SU-DHL-6 (cell line): ENCODE results near the gene CAP2.

Experiments used
- H2AFZ ChIP-seq: fragments of 200-600 bp; sonication (generic); 2 replicates; pipeline ENCODE4 v1.6.1; 2014; ENCODE audit warnings: low read depth, mild to moderate bottlenecking, moderate library complexity, mixed read lengths, antibody characterized with exemption, low read length; ENCODE audit not compliant: severe bottlenecking
- H3F3A ChIP-seq: fragments of 200-600 bp; shearing (Covaris generic); 2 replicates; pipeline ENCODE4 v1.6.0; 2016; ENCODE audit warnings: antibody characterized with exemption, mild to moderate bottlenecking; ENCODE audit not compliant: insufficient read depth
- H3K27ac ChIP-seq: fragments of 200-600 bp; sonication (generic); 2 replicates; pipeline ENCODE4 v1.5.1; 2016; ENCODE audit warnings: low read depth, mild to moderate bottlenecking, low read length, moderate library complexity, mixed read lengths
- H3K27me3 ChIP-seq: fragments of 200-600 bp; sonication (generic), shearing (Covaris generic); 2 replicates; pipeline ENCODE4 v1.6.0; 2014; ENCODE audit warnings: mild to moderate bottlenecking, low read length
- H3K36me3 ChIP-seq: fragments of 200-600 bp; sonication (generic); 2 replicates; pipeline ENCODE4 v1.6.1; 2014; ENCODE audit warnings: mild to moderate bottlenecking, low read length, mixed read lengths
- H3K4me2 ChIP-seq: fragments of 300-600, 200-600 bp; shearing (Covaris generic), sonication (generic); 2 replicates; pipeline ENCODE4 v1.6.0; 2014; ENCODE audit warnings: low read length, low read depth, mild to moderate bottlenecking; ENCODE audit not compliant: poor library complexity, severe bottlenecking
- H3K4me3 ChIP-seq: fragments of 200-600 bp; sonication (generic); 2 replicates; pipeline ENCODE4 v1.5.1; 2014; ENCODE audit warnings: antibody characterized with exemption, low read length, mild to moderate bottlenecking, mixed read lengths; ENCODE audit not compliant: insufficient read depth, poor library complexity, severe bottlenecking
- H3K79me2 ChIP-seq: fragments of 200-600 bp; sonication (generic); 2 replicates; pipeline ENCODE4 v1.6.1; 2014; ENCODE audit warnings: mild to moderate bottlenecking, low read length, moderate library complexity; ENCODE audit not compliant: insufficient read depth
- H3K9ac ChIP-seq: fragments of 200-600 bp; sonication (generic); 2 replicates; pipeline ENCODE4 v1.7.0; 2014; ENCODE audit warnings: mild to moderate bottlenecking, low read length
- H3K9me2 ChIP-seq: fragments of 200-600 bp; sonication (generic); replicated peaks from 2 replicates; pipeline ENCODE4 v1.6.1; 2014; ENCODE audit warnings: low read length; ENCODE audit not compliant: insufficient read depth
- H3K9me3 ChIP-seq: fragments of 200-600 bp; sonication (generic); 2 replicates; pipeline ENCODE4 v1.6.1; 2014; ENCODE audit warnings: low read length, mixed read lengths; ENCODE audit not compliant: insufficient read depth
- H4K20me1 ChIP-seq: fragments of 200-600 bp; sonication (generic); 2 replicates; pipeline ENCODE4 v1.6.1; 2014; ENCODE audit warnings: low read depth, mild to moderate bottlenecking, antibody characterized with exemption, low read length, moderate library complexity, mixed read lengths
- EZH2phosphoT487 ChIP-seq: fragments of 200-600 bp; sonication (generic), shearing (Covaris generic); conservative IDR thresholded peaks from 2 replicates; pipeline ENCODE4 v1.6.1; 2018; ENCODE audit warnings: mild to moderate bottlenecking, antibody characterized with exemption, low read length, moderate library complexity, mixed read lengths
- TF ChIP-seq, protein P1 (sequence below): fragments of 200-600 bp; sonication (generic); IDR thresholded peaks from one replicate; pipeline ENCODE4 v1.5.1; 2017; ENCODE audit warnings: antibody characterized with exemption, mild to moderate bottlenecking, low read length, moderate library complexity; ENCODE audit not compliant: insufficient read depth, poor library complexity, severe bottlenecking

The CAP2 gene

GRCh38 chr6:17415321-17415720 is 21.9 kb downstream of the CAP2 start:
- no peak overlapping the region for H3K4me2 ChIP-seq
- no peak overlapping the region for H3K4me3 ChIP-seq

DNA sequence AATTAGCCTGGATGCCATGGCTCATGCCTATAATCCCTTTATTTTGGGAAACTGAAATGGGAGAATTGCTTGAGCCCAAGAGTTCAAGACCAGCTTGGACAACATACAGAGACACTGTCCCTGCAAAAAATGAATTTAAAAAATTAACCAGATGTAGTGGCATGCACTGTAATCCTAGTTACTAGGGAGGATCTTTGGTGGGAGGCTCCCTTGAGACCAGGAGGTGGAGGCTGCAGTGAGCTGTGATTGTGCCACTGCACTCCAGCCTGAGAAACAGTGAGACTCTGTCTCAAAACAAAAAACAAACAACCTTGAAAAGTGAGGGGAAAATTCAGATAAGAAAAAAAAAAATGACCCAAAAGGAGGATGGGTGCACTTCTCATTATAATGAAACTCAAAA is 23.4 kb downstream of the CAP2 start:
- Histone ChIP-seq H3K36me3 (no peaks in the 10 kb centered on the region), H3K9me2 (no peaks in the 10 kb centered on the region), H3K79me2 (no peaks in the 10 kb centered on the region)

More at GRCh38 chr6:17415321-17415720, 21.9 kb downstream of the CAP2 start:
- H3K9ac ChIP-seq: no peak overlapping the region
- H4K20me1 ChIP-seq: no peaks in the 10 kb centered on the region
- H3K9me3 ChIP-seq: no peaks in the 10 kb centered on the region
- no peak overlapping the region for H3K27ac ChIP-seq
- H2AFZ ChIP-seq: no peak overlapping the region
- H3K9me2 ChIP-seq: no peaks in the 10 kb centered on the region
- H3F3A ChIP-seq: no peaks in the 10 kb centered on the region
- TF ChIP-seq EZH2phosphoT487: no peak
- TF ChIP-seq, protein P1, sequence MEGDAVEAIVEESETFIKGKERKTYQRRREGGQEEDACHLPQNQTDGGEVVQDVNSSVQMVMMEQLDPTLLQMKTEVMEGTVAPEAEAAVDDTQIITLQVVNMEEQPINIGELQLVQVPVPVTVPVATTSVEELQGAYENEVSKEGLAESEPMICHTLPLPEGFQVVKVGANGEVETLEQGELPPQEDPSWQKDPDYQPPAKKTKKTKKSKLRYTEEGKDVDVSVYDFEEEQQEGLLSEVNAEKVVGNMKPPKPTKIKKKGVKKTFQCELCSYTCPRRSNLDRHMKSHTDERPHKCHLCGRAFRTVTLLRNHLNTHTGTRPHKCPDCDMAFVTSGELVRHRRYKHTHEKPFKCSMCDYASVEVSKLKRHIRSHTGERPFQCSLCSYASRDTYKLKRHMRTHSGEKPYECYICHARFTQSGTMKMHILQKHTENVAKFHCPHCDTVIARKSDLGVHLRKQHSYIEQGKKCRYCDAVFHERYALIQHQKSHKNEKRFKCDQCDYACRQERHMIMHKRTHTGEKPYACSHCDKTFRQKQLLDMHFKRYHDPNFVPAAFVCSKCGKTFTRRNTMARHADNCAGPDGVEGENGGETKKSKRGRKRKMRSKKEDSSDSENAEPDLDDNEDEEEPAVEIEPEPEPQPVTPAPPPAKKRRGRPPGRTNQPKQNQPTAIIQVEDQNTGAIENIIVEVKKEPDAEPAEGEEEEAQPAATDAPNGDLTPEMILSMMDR: no peak
- H3K27me3 ChIP-seq: no peaks in the 10 kb centered on the region
- no peaks in the 10 kb centered on the region for H3K79me2 ChIP-seq
- no peaks in the 10 kb centered on the region for H3K36me3 ChIP-seq

DNA sequence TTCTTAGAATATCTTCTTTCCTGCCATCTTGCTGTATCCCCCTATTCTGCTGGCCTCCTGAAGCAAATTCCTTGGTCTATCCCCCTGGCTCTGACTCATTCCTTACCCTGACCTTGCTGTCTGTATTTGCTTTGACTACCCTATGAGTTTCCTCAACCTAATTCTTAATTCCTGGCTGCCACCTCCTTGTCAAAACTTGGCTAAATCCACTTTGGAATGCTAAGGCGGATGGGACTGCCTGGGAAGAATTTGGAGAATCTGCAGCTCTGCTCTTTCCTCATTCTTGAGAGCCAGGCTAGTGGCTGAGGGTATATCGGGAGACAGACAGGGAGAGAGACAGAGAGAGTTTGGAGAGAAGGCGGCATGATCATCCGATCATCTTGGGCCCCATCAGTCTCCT is 24.4 kb downstream of the CAP2 start:
- no peak for TF ChIP-seq EZH2phosphoT487
- TF ChIP-seq, protein P1: no peak
- H3K9ac ChIP-seq: no peak overlapping the region
- H2AFZ ChIP-seq: no peak overlapping the region
- H3F3A ChIP-seq: no peaks in the 10 kb centered on the region
- H3K27ac ChIP-seq: no peak overlapping the region
- no peaks in the 10 kb centered on the region for H4K20me1 ChIP-seq
- no peaks in the 10 kb centered on the region for H3K9me3 ChIP-seq
- H3K36me3 ChIP-seq: no peaks in the 10 kb centered on the region
- no peaks in the 10 kb centered on the region for H3K79me2 ChIP-seq
- H3K27me3 ChIP-seq: no peaks in the 10 kb centered on the region
- no peak overlapping the region for H3K4me2 ChIP-seq
- H3K9me2 ChIP-seq: no peaks in the 10 kb centered on the region
- H3K4me3 ChIP-seq: no peak overlapping the region

More for the DNA sequence above, 23.4 kb downstream of the CAP2 start:
- H3K9me3 ChIP-seq: no peaks in the 10 kb centered on the region
- no peak overlapping the region for H3K4me2 ChIP-seq
- TF ChIP-seq, protein P1: no peak
- no peak for TF ChIP-seq EZH2phosphoT487
- no peak overlapping the region for H3K4me3 ChIP-seq
- no peak overlapping the region for H2AFZ ChIP-seq
- H3F3A ChIP-seq: no peaks in the 10 kb centered on the region
- H4K20me1 ChIP-seq: no peaks in the 10 kb centered on the region
- no peaks in the 10 kb centered on the region for H3K27me3 ChIP-seq
- no peak overlapping the region for H3K27ac ChIP-seq
- no peak overlapping the region for H3K9ac ChIP-seq
